Natural killer cell (primary cell): ENCODE results near the gene AEBP1. TPM values are rescaled to one million over a fixed set of nuclear protein-coding genes. Genes with fewer than 3 reads are reported as not detected.

ENCODE experiments used
- ATAC-seq, 3 donors: fragments of 150-1000 bp in 2 of 3; fragments of 200-7000 bp in 1 of 3; cut with Tn5 transposase; 1 replicate in 1 of 3; 2 replicates in 2 of 3; pipeline ENCODE4 v1.10.0; 2021; ENCODE audit warnings: mild to moderate bottlenecking in 2 of 3, moderate library complexity in 2 of 3
- DNase-seq, 2 donors: peaks; one replicate each; pipeline versions ENCODE4 v3.0.0 to v3.0.0-alpha.2; 2013 to 2021; ENCODE audit warnings: mixed read lengths in 1 of 2
- H3K27ac ChIP-seq: one replicate; pipeline ENCODE4 v1.5.1; 2013; ENCODE audit warnings: mild to moderate bottlenecking, low read length
- H3K27me3 ChIP-seq: one replicate; pipeline ENCODE4 v1.6.1; 2013; ENCODE audit warnings: low read length; ENCODE audit not compliant: control insufficient read depth, insufficient read depth
- H3K36me3 ChIP-seq: one replicate; pipeline ENCODE4 v1.6.1; 2013; ENCODE audit warnings: low read length; ENCODE audit not compliant: control insufficient read depth, insufficient read depth
- H3K4me1 ChIP-seq: one replicate; pipeline ENCODE4 v1.6.1; 2013; ENCODE audit warnings: low read length; ENCODE audit not compliant: control insufficient read depth, insufficient read depth
- H3K4me3 ChIP-seq: one replicate; pipeline ENCODE4 v1.5.1; 2013; ENCODE audit warnings: low read length
- H3K9me3 ChIP-seq: one replicate; pipeline ENCODE4 v1.6.1; 2013; ENCODE audit warnings: low read length; ENCODE audit not compliant: control insufficient read depth, insufficient read depth
- H3K27ac Mint-ChIP-seq, 2 donors: one replicate each; pipeline ENCODE4 v1.8.0; 2022; ENCODE audit warnings: mild to moderate bottlenecking in 2 of 2, mixed read lengths in 2 of 2, moderate library complexity in 1 of 2
- H3K27me3 Mint-ChIP-seq, 2 donors: one replicate each; pipeline ENCODE4 v1.8.0; 2022; ENCODE audit warnings: low read depth in 2 of 2, mixed read lengths in 2 of 2
- H3K36me3 Mint-ChIP-seq: one replicate; pipeline ENCODE4 v1.8.0; 2022; ENCODE audit warnings: mixed read lengths
- H3K4me1 Mint-ChIP-seq, 2 donors: one replicate each; pipeline ENCODE4 v1.8.0; 2022; ENCODE audit warnings: mixed read lengths in 2 of 2
- H3K4me3 Mint-ChIP-seq: one replicate; pipeline ENCODE4 v1.8.0; 2022; ENCODE audit warnings: mild to moderate bottlenecking, moderate library complexity, mixed read lengths
- H3K9me3 Mint-ChIP-seq, 2 donors: one replicate each; pipeline ENCODE4 v1.8.0; 2022; ENCODE audit warnings: mixed read lengths in 2 of 2
- WGBS: methylation state at CpG from one replicate; pipeline ENCODE4 v1.1.7; 2013; ENCODE audit warnings: missing lambda C conversion rate; ENCODE audit not compliant: insufficient coverage; 5-methylcytosine and 5-hydroxymethylcytosine counted together
- intact Hi-C: fragments of 100-400 bp; cut with micrococcal nuclease; formaldehyde crosslinking; loops from one replicate; pipeline ENCODE4 v1.14.2; 2022
- total RNA-seq, 4 donors: library from RNA; stranded (reverse); fragments of 120-200 nt in 1 of 4; gene quantifications; one replicate each; pipeline versions ENCODE4 v1.2.3 to v1.2.4, GENCODE V29; 2013 to 2022
- TF ChIP-seq, protein P1 (sequence below): fragments of 200-600 bp; IDR thresholded peaks from one replicate; pipeline ENCODE4 v1.8.0; 2022; ENCODE audit warnings: antibody characterized with exemption

The AEBP1 gene
- total RNA-seq, 3 donors from 2014 or later (not counting 1 experiment from before 2014, with no cell fraction given): 3.3 to 9.0 (median 6.4) TPM

DNA sequence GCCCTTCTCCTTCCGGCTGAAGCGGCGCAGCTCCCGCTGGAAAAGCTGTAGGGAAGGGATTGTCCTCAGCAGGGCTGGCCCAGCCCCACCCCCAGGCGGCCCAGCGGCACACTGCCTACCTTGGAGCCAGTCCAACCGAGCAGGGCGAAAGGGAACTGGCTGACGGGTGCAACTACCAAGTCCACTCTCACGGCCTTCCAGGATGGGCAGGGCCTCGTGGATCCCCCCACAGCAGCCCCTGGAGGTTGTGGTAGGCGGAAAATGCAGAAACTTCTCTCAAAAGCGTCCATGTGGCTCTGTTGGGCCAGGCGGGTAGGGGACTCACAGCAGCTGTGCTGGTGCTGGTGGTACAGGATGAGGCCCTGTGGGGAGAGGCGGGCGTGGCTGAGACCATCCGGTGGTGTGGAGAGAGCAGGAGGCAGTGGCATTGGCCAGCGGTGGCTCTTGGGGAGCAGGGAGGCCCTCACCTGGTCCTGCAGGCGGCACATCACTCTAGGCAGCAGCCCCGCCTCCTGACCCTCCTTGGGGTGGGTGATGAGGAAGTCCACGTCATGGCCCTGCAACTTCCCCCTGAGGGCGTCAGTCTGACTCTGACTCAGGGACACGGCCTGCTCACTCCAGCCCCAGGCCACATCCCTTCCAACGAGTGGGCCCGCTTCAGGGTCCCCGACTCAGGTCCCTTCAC is 30.3 kb upstream of the AEBP1 start:
- H3K9me3 Mint-ChIP-seq: no peaks in the 10 kb centered on the region
- peaks cover 44% of the 10 kb centered on the region for H3K36me3 ChIP-seq
- peak overlapping the region; percentile 90 to 94 for H3K27ac Mint-ChIP-seq
- WGBS: 56% methylated on average over 26 of the region's 26 CpGs
- ATAC-seq: peak; percentile 96 to 99 (median 97)
- H3K4me3 Mint-ChIP-seq: peak overlapping the region; percentile 52
- H3K4me1 Mint-ChIP-seq: peaks cover 16 to 50% of the 10 kb centered on the region in 2 donors
- H3K4me1 ChIP-seq: peaks cover 47% of the 10 kb centered on the region
- no peaks in the 10 kb centered on the region for H3K9me3 ChIP-seq
- peak; percentile 68 to 84 for DNase-seq
- H3K27ac ChIP-seq: peak overlapping the region; percentile 93
- no peak overlapping the region for H3K4me3 ChIP-seq
- H3K36me3 Mint-ChIP-seq: peaks cover 9% of the 10 kb centered on the region
- intact Hi-C loops: loop anchor here (1.0 kb wide), 1 partner anchor 8 kb away; the partner anchor contains the start of gene POLM
- H3K27me3 Mint-ChIP-seq: no peaks in the 10 kb centered on the region
- TF ChIP-seq, protein P1, sequence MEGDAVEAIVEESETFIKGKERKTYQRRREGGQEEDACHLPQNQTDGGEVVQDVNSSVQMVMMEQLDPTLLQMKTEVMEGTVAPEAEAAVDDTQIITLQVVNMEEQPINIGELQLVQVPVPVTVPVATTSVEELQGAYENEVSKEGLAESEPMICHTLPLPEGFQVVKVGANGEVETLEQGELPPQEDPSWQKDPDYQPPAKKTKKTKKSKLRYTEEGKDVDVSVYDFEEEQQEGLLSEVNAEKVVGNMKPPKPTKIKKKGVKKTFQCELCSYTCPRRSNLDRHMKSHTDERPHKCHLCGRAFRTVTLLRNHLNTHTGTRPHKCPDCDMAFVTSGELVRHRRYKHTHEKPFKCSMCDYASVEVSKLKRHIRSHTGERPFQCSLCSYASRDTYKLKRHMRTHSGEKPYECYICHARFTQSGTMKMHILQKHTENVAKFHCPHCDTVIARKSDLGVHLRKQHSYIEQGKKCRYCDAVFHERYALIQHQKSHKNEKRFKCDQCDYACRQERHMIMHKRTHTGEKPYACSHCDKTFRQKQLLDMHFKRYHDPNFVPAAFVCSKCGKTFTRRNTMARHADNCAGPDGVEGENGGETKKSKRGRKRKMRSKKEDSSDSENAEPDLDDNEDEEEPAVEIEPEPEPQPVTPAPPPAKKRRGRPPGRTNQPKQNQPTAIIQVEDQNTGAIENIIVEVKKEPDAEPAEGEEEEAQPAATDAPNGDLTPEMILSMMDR: no peak
- no peaks in the 10 kb centered on the region for H3K27me3 ChIP-seq

DNA sequence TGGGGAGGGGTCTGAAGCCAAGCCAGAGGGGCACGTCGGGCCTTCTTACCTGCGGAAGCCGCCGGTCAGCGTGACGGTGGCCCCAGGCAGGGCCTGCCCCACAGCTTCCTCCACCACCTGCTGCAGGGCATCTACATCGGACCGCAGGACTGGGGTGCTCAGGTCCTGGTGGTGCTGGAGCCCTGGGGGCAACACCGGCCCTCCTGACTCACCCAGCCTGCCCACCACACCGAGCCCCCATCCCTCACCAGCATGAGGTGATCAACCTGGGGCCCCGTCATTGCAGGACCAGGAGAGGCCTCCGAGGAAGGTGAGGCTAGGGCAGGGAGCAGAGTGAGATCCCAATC is 29.8 kb upstream of the AEBP1 start:
- H3K4me1 ChIP-seq: peaks cover 49% of the 10 kb centered on the region
- TF ChIP-seq, protein P1: no peak
- Mint-ChIP-seq H3K4me3 (peak overlapping the region; percentile 52), H3K27me3 (no peaks in the 10 kb centered on the region), H3K27ac (peak overlapping the region; percentile 90 to 94), H3K9me3 (no peaks in the 10 kb centered on the region), H3K4me1 (peaks cover 16 to 50% of the 10 kb centered on the region in 2 donors), H3K36me3 (peaks cover 9% of the 10 kb centered on the region)
- WGBS: 60% methylated on average over 13 of the region's 13 CpGs
- ATAC-seq: peak; percentile 39 to 41 (median 40)
- intact Hi-C loops: loop anchor here (1.0 kb wide), 1 partner anchor 8 kb away; the partner anchor contains the start of gene POLM
- peaks cover 49% of the 10 kb centered on the region for H3K36me3 ChIP-seq
- DNase-seq: no peak
- no peak overlapping the region for H3K4me3 ChIP-seq
- peak overlapping the region; percentile 93 for H3K27ac ChIP-seq
- no peaks in the 10 kb centered on the region for H3K9me3 ChIP-seq
- H3K27me3 ChIP-seq: no peaks in the 10 kb centered on the region

DNA sequence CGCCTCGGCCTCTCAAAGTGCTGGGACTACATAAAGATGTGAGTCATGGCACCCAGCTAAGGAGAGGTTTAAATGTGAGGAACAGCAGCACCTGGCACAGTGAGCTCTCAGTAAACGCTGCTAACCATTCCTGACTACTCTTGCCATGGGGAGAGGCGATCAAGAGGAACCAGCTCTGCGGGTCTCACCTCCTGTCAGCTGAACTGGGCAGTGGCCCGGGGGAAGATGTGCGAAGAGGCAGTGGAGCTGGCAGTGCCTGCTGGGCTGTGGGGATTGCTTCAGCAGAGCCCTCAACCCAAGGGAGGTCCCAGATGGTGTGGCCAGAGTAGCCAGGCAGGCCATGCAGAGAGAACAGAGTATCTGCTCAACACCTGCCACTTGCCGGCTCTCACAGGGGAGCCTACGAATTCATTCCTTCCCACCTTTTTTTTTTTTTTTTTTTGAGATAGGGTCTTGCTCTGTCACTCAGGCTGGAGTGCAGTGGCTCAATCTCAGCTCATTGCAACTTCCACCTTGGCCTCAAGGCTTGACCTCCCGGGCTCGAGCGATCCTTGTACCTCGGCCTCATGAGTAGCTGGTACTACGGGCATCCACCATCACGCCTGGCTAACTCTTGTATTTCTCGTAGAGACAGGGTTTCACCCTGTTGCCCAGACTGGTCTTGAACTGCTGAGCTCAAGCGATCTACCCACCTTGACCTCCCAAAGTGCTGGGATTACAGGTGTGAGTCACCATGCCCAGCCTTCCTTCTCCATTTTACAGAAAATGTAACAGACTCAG is 28.7 kb upstream of the AEBP1 start:
- Mint-ChIP-seq H3K36me3 (peaks cover 9% of the 10 kb centered on the region), H3K27me3 (no peaks in the 10 kb centered on the region), H3K27ac (peak overlapping the region; percentile 90 to 94), H3K4me3 (no peak overlapping the region), H3K9me3 (no peaks in the 10 kb centered on the region), H3K4me1 (peaks cover 16 to 50% of the 10 kb centered on the region in 2 donors)
- 86% methylated on average over 17 of the region's 17 CpGs for WGBS
- Histone ChIP-seq H3K27me3 (no peaks in the 10 kb centered on the region), H3K36me3 (peaks cover 59% of the 10 kb centered on the region), H3K9me3 (no peaks in the 10 kb centered on the region), H3K4me1 (peaks cover 59% of the 10 kb centered on the region), H3K4me3 (no peak overlapping the region), H3K27ac (peak overlapping the region; percentile 93)
- DNase-seq (no peak), ATAC-seq (no peak)
- intact Hi-C loops: no loop called here
- TF ChIP-seq, protein P1: no peak
